Kidney capillary endothelial cell (primary cell): Measurements from ENCODE around the gene ERBB4.
"Not testable (repeated sequence)": the region's sequence is repeated elsewhere in the genome, so short reads cannot be mapped to it uniquely, and the experiment has no call there.

Experiments
- DNase-seq: peaks from one replicate; pipeline ENCODE4 v3.0.0-alpha.2; 2018; ENCODE audit warnings: low spot score

ERBB4 gene

DNA sequence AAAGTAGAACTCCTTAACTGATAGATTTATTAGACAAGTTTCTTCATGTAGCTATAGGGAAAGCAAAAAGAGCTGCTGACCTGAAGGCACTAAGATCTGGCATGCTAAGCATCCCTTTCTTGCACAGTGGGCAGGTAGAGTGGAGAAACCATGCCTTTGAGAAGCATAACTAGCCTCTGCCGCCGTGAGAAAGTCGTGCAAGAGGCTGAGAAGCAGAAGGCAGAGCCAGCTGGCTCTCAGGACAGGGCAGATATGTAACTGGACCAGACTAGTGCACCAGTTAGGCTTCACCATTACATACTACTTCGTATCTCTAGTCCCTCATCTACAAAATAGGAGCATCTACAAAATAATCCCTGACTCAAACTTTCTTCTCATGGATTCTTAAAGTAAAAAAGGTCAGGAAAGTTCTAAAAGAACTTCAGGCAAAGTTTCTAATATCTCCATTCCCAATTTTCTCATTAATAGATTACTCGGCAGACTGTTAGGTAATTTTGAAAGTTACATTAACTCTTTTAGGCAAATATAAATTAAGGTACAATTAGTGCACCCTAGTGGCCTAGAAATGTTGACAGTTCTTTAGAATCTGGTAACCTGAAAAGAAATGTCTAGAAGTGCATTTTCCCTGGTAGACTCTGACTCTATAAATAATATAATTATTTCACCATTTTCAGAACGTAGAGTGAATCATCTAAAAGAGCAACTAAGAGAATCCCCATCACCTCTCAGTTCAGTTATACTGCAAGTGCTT, 10.3 kb downstream of the ERBB4 start:
- DNase-seq, result no peak

DNA sequence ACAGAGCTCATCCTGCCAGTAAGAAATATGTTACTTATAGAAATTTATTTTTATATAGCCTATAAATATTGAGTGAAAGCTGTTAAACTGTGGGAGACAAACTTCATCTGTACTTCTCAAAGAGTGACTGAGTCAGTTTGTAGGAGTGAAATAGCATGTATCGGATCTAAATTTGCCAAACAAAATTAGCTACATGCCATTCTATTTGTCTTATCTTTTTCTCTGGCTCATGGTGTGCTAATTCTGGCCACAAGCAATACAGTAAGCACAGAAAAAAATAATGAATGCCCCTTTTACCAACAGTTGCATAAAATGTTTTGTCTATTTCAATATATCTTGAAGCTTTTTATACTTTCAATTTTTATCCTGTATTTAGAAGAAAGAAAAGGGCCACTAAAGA, 12.5 kb downstream of the ERBB4 start:
- DNase-seq, result no peak

DNA sequence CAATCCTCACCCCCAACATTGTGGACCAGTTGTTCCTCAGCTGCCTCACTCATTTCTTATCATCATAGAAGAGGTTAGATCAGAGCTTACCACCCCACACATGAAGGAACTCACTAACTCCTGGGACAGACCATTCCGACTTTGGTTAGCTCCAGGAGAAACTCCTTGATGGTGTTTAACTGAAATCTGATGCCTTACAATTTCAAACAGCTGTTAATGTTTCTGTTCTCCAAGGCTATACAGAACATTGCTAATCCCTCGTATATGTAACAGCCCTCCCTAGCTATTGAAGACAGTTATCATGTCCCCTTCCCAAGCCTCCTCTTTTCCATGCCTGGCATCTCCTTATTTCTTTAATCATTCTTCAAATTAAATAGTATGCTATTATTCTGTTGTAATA, 14.8 kb downstream of the ERBB4 start:
- no peak for DNase-seq

DNA sequence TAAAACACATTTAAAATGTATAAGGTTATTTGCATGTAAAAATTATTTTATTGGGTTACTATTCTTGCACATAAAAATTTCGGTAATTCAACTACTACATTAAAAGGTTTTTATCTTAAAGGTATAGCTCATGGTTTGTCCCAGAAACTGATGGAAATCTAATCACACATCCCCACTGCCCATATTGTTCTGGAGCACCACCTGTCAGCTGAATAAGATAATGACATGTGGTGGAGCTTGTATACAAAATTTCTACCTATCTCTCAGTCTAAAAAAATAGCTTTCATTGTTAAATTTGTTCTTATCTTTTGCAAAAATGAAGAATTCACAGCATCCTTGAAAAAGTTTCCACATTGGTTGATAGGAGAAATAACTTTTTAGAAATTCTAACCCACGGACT, 18.3 kb downstream of the ERBB4 start:
- DNase-seq, result no peak

DNA sequence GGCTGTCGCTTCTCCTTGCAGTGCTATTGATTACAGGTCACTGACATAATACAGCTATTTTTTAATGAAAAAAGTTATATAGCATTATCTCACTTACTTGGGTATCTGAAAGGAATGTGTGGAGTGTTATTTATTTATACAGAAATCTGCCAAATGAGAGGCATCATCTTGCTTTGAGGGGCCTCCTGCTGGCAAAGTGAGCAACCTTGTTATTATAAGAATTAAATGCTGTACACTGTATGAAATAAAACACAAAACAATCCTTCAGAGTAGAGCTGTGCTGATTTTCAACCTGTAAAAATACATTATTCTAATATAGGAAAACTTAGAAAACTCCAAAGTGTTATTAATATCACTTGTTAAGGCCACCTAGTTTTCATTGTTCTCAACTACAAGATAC, 20.9 kb downstream of the ERBB4 start:
- no peak for DNase-seq

DNA sequence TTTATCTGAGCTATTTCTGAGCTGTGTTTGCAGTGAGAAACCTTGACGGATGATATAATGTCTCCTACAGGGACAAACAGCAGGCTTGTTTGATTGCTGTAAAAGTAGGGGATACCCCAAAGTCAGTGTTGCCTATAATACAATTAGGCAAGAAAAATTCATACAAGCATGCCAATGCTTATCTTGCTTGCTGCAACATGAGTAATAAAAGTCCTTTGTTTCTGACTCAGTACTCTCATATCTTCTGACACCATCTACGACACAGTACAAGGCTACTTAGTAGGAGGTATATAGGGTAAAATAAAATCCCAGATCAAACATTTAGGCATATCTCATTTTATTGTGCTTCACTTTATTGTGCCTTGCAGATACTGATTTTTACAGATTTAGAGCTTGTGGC, 33.0 kb downstream of the ERBB4 start:
- DNase-seq, result no peak

DNA sequence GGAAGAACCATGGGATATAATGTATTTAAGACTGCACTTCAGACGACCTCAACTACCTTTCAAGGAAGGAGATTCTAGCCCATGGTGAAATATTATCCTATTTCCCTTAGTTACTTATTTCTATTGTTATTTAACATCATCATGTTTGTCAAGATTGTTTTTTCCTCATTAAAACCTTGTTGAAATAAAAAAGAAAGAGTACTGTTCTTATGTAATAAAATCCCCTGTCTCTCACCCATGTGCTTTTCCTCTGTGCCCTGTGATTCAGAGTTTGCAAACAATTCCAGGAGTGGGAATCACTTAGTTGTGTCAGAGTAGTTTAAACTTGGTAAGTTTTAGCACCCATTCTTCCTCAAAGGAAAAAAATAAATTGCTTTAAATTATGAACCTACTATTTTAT, 43.6 kb downstream of the ERBB4 start:
- no peak for DNase-seq

DNA sequence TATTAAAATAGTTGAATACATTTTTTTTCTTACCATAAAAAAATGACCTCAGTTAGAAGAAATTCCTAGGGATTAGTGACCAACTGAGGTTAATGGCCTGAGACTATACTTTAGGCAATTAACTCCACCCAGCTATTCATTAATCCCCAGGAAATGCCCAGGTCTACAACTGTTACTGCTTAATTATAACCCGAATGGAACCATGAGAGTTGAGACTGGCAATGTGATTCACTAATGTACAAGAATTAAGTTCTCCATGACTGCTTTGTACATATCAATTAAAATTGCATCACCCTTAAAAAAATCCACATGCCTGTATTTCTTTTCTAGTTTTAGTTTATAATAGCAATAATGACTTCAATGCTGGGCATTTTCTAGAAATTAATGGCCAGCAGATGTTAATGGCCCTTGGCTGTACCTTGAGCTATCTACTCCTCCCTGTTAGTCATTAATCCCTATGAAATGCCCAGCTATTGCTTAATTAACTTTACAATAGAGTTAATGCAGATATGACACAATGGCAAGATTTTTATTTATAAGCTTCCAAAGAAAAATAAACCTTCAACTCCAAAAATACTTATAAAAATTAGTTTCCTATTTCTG, 44.1 kb downstream of the ERBB4 start:
- no peak for DNase-seq

DNA sequence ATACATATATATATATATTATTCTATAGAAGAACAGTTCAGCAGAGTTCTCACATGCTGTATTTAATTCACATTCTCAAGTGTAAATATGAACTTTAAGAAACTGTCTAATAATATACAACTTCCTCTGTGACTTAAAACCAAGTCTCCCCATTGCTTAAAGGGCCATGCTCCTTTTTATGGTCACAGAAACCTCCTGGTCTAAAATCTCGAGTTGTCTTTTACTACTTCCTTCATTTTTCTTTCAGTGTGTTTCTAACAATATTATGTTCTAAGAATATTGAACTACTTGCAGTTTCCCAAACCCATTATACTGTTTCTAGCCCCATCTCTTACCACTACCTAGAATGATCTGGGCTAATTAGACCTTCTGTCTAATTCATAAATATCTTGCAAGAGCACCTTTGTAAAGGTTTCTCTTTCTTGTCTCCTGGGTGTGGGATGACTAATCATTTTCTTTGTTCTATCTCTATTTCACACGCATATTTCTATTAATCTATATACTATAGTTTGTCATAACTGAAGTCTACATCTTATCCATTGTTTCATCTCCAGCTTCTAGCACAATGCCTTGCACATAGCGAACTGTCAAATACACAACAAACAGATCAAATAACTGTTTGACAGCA, 48.8 kb downstream of the ERBB4 start:
- DNase-seq, result no peak

DNA sequence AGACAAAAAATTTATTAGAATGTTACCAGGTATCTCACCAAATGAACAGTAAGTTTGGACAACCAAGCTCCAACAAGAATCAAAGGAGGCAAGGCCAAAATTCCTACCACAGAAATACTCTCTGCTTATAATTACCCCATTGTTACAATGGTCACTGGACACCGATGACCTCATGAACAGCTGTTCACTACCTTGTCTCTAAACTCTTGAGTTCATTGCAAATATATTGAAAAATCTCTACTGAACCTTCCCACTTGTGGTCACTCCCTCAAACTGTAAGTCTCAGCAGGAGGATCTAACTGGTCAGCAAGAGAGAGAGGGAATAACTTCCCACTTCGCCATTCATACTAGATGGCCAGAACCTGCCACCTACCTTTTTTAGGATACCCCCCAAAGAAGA, 50.0 kb downstream of the ERBB4 start:
- no peak for DNase-seq

DNA sequence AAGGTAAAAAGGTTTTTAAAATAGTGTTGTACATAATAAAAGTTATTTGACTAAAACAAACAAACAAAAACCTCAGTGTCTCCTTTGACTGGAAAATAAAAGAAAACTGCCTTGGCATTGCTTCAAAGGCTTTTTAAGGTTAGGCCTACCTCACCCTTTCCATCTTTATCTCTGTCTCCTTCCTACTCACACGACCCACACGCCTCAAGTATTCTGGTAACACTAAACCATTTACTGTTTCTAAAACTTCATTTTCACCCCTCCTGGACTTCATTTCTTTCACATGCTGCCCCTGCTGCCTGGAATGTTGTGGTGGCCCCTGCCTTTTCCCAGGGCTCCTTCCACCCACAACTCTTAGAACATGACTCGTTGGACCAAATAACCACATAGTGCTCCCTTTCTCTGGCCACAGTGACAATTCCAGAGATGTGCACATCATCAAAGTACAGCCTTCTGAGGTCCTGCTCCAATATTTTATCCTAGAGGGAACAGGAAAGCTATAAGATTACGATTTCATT, 54.0 kb downstream of the ERBB4 start:
- DNase-seq, result no peak

DNA sequence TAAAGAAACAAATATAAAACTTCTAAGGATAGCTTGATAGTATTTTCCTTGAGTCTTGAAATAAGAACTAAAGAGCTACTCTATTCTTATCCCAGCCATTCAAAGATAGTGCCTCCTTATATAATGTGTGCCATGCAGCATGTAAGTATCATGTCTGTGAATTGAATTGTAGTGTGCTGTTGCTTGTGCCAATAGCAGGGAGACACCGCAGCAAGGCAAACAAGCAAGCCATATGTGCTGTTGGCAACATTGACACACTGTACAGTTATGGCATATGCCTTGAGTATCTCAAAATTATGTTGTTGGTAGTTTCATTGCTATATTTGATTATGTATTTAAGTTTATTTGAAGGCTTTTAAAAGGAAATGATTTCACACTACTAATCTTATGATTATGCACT, 58.2 kb downstream of the ERBB4 start:
- DNase-seq, result no peak

DNA sequence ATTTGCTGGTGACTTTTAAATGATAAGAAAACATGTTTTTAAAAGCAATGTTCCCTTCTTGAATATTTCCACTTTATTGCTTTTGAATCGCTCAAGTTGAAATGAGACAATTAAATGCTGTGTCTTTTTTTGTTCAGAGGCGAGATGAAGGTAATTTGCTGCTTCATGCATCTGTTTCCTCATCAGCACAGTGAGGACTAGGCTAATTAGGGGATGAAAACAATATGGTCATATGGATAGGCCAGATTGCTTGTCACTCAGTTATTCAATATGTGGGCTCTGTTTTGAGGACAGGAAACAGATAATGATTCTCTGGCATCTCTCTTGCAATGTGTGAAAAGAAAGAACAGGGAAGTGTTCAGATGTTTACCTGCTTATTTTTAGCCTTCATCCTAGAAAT, 61.0 kb downstream of the ERBB4 start:
- no peak for DNase-seq

DNA sequence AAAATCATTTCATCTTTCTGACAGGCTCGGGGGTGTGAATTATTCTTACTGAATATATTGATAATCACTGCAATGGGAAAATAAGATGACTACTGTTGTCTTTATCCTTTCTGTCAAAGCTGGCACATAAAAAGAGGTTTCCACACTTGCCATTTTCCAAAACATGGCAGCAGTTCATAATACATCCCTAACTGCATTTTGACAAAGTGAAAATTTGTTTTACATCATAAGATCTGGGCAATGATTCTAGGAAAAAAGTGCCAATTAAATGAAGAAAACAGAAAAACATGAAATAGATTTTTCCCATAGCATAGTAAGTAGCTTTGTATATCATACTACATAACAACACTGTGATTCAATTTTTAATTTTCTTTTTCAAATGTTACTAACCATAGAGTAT, 65.4 kb downstream of the ERBB4 start:
- DNase-seq, result no peak

DNA sequence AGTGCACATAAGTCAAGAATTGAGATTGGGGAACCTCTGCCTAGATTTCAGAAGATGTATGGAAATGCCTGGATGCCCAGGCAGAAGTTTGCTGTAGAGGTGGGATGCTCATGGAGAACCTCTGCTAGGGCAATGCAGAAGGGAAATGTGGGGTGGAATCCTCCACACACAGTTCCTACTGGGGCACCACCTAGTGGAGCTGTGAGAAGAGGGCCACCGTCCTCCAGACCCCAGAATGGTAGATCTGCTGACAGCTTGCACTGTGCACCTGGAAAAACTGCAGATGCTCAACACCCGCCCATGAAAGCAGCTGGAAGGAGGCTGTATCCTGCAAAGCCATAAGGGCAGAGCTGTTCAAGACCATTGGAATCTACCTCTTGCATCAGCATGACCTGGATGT, 71.1 kb downstream of the ERBB4 start:
- DNase-seq, result not testable (repeated sequence)

DNA sequence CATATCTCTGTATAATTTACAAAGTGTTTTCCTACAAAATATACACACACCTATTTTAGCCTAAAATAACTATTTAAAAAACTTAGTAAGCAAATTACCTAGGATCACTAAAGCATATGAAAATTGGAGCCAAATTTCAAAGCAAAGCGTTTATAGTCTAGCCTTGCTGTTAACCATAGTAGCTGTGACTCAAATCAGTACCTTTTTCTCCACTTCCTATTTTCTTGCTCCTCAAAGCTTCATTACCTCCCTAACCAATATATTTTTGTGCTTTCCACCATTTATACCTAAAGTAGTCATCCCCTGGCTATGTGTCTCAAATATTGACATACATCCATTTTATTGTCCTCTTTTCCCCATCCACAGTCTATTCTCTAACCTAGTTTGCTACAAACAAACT, 73.1 kb downstream of the ERBB4 start:
- no peak for DNase-seq

DNA sequence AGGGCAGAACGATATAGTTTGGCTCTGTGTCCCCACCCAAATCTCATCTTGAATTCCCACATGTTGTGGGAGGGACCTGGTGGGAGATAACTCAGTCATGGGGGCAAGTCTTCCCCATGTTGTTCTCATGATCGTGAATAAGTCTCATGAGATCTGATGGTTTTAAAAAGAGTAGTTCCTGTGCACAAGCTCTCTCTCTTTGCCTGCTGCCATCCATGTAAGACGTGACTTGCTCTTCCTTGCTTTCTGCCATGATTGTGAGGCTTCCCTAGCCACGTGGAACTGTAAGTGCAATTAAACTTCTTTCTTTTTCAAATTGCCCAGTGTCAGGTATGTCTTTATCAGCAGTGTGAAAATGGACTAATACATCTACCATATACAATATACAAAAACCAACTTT, 76.9 kb downstream of the ERBB4 start:
- DNase-seq, result not testable (repeated sequence)

DNA sequence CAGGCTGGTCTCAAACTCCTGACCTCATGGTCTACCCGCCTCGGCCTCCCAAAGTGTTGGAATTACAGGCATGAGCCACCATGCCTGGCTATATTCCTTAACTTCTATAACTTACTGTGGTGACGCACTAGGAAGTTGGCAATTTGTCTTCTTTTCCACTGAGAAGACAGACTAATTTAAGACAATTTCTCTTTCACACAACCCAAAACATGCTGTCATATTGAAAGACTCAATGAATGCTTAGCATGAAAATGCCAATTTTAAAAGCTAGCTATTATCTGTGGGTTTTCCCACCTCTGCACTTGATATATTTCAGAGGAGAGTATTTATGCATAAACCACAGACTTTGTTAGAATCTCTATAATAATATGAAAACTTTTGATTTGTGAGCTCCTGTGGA, 84.5 kb downstream of the ERBB4 start:
- no peak for DNase-seq

DNA sequence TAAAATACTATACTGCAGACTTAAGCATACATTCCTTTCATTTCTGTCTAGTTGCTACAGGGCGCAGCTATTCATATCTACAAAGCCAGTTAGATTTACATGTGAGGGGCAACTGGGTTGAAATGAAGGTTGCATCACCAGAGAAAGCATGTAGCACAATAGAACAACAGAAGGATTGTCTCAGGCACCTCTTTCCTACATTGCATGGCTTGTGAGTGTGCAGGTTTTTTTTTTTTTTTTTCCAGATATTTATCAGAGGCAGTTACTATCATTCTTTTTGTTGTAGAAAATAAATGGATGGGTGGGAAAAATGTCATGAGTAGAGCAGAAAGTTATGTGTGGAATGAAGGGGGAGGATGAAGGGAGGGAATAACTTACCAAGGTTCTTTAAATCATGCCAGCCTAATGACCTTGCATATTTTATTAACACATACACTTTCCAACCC, 86.8 kb downstream of the ERBB4 start:
- DNase-seq, result no peak

DNA sequence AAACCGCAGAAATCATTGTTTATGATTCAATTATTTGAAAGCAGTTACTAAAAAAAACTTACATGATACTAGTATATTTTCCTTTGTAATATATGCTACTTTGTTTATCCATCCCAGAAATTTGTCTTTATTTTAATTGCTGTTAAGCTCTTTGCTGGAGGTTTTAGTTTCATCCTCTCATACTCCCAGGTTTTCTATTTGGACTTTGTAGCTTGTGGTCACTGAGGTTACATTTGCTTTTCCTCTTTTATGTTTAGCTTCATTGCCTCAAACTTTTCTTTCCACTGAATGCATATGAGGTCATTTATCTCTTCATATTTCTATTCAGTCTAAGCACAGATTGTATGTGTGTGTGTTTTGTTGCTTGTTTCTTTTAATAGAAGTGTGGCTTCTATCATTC, 89.9 kb downstream of the ERBB4 start:
- DNase-seq, result no peak

DNA sequence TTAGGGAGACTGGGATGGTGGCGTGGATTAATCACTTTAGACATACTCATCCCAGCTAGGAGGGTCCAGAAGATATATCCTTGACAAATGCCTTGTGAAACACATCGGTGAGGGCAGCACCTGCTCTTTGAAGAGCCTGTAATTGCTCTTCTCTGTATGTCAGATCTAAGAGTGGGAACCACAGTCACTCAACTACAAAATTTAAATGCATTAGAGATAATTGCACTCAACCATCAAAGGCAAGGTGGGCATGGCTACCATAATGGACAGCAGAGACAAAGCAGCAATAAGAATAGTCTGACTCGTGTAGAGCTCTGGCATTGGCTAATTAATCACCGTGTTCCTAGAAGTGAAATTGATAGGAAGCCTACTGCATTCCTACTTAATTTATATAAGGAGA, 96.8 kb downstream of the ERBB4 start:
- no peak for DNase-seq

DNA sequence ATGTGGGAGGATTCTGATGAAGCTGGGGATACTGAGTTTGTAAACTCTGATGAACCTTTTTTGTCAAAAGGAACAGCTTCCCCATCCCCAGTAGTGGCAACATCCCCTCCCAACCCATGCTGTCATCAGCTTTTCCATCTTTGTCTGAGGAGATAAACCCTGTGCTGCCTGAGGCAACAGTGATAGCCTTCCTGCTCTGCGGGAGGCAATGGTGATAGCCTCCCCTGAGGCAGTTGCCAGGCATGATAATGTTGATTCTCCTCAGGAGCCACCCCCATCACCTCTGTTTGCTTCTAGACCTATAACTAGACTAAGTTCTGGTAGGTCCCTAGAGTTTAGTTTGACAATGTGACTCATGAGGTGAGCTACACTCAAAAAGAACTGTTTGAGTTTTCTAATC, 97.5 kb downstream of the ERBB4 start:
- DNase-seq, result no peak

DNA sequence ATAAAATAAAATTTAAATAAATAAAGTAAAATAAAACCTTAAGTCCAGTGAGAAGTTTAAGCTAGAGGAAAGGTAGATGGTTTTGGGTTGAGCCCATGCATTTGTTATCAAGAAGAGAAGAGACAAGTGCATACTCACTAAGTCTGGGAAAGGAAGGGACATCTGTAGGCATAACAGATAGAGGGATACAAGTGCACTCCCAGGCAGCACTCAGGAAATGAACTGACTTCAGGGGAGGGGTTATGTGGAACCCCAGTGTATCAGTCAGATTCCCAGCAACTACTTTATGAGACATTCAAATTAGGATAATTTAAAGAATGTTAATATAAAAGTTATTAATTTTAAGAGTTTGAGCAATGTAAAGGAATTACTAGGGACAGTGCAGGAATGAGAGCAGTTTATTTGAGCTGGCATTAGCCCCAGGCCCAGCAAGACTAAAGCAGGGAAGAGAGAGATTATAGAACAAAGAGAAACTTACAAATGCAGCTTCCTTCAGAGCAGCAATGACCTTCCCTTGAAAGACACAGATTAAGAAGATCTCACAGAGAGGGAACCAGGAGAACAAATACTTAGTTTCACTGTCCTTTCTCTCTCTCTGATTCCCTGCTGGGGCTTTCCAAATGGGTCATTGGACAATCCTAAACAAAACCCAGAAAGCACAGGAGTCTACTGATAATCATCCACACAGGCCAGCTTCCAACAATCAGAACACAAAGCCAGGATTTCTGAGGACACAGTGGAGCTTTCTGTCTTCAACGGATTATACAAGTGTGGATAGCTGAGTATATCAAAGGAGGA, 109.7 kb downstream of the ERBB4 start:
- DNase-seq, result no peak
